Measurements from ENCODE around the gene KRT83.

KRT83 gene

GRCh38 chr12:52360106-52360662, 39.0 kb upstream of the KRT83 start:
- peak in 1 of 2 experiments; percentile 31 for DNase-seq (ENCODE audit: low read depth in 1 of 2, low spot score in 1 of 2)
- in situ Hi-C loops (cut with HindIII; ENCODE audit: low pct_unique_long_range_greater_than_20kb, low sequenced_read_pairs) = no loop called here
- TF ChIP-seq JUND (IDR thresholded peaks at IDR 0.05; ENCODE audit: low read depth) = no peak

GRCh38 chr12:52359621-52360061, 38.4 kb upstream of the KRT83 start:
- in situ Hi-C loops (cut with HindIII; ENCODE audit: low pct_unique_long_range_greater_than_20kb, low sequenced_read_pairs) = no loop called here
- no peak for TF ChIP-seq JUND (IDR thresholded peaks at IDR 0.05; ENCODE audit: low read depth)
- DNase-seq (ENCODE audit: low read depth in 1 of 2, low spot score in 1 of 2) = no peak

GRCh38 chr12:52358575-52359350, 37.6 kb upstream of the KRT83 start:
- in situ Hi-C loops (cut with HindIII; ENCODE audit: low pct_unique_long_range_greater_than_20kb, low sequenced_read_pairs) = no loop called here
- TF ChIP-seq JUND (IDR thresholded peaks at IDR 0.05; ENCODE audit: low read depth) = no peak
- DNase-seq (ENCODE audit: low read depth in 1 of 2, low spot score in 1 of 2) = no peak

DNA sequence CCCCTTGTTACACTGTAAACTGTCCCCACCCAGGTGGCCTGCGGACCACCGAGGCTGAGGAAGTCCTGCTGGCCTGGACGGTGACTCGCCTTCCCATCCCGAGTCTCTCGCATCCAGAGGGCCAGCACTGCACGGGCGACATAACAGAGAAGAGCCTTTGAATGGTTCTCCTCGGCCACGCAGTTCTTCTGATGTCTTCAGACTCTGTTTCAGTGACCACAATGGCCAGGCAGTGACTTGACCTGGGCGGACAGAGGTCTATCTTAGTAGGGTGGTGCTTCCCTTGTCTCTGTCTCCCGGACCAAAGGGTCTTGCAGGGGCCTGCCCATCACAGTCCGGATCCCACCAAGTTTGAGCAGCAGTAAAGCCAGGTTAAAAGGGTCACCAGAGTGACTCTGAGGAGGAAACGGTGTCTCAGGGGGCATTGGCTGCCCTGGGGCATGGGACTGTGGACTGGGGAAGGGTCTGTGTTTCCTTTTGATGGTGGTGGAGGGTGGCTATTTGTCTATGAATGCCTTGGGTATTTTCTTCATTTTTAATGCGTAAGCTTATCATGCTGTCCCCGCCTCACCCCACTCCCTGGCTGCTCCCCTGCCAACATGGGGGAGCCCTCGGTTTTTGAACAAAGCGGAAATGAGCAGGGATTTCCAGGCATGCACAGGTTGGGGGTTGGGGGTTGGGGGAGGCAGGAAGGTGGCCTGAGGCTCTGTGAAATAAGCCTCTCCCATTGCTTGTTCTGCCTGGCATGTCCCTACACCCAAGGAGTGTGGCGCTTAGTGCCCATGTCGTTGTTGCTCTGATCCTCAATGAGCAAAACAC, 35.8 kb upstream of the KRT83 start:
- TF ChIP-seq JUND (IDR thresholded peaks at IDR 0.05; ENCODE audit: low read depth) = no peak
- in situ Hi-C loops (cut with HindIII; ENCODE audit: low pct_unique_long_range_greater_than_20kb, low sequenced_read_pairs) = no loop called here
- no peak for DNase-seq (ENCODE audit: low read depth in 1 of 2, low spot score in 1 of 2)

GRCh38 chr12:52356031-52356761, 35.0 kb upstream of the KRT83 start:
- TF ChIP-seq JUND (IDR thresholded peaks at IDR 0.05; ENCODE audit: low read depth) = no peak
- in situ Hi-C loops (cut with HindIII; ENCODE audit: low pct_unique_long_range_greater_than_20kb, low sequenced_read_pairs) = no loop called here
- no peak for DNase-seq (ENCODE audit: low read depth in 1 of 2, low spot score in 1 of 2)

DNA sequence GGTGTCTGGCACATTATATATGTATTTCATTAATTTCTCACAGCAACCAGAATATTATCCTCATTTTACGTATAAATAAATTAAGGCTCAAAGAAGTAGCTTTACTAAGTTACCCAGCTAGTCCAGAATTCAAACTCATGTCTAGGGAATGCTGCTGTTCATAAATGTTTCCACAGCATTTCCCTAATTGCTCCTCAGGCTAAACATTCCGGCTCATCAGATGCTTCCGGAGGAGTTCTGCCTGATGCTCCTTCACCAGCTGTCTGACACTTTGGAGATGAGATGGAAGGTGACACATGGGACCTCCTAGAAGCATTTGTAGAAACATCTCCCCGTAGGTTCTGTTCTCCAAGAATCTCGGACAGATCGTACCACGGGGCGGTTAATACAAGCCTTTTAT, 34.0 kb upstream of the KRT83 start:
- TF ChIP-seq JUND (IDR thresholded peaks at IDR 0.05; ENCODE audit: low read depth) = no peak
- in situ Hi-C loops (cut with HindIII; ENCODE audit: low pct_unique_long_range_greater_than_20kb, low sequenced_read_pairs) = no loop called here
- no peak for DNase-seq (ENCODE audit: low read depth in 1 of 2, low spot score in 1 of 2)

GRCh38 chr12:52354200-52354599, 33.0 kb upstream of the KRT83 start:
- in situ Hi-C loops (cut with HindIII; ENCODE audit: low pct_unique_long_range_greater_than_20kb, low sequenced_read_pairs) = no loop called here
- DNase-seq (ENCODE audit: low read depth in 1 of 2, low spot score in 1 of 2) = no peak
- TF ChIP-seq JUND (IDR thresholded peaks at IDR 0.05; ENCODE audit: low read depth) = no peak

DNA sequence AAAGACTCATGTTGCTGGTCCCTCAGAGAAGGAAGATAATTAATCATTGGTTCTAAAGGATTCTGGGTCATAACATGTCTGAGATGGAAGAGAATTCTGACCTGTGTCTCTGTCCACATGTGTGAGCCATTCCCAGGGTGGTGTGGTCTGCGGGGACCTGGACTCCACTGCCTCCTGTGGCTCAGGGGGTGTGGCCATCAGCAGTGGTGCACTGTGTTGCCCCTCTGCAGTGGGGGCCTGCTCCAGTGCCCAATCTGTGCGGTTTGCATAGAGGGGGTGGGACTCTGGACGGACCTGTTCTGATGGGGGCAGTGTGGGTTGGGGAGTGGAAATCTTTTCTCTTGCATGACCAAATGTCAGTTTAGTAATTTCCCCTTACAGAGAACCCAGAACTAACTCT, 32.6 kb upstream of the KRT83 start:
- no peak for TF ChIP-seq JUND (IDR thresholded peaks at IDR 0.05; ENCODE audit: low read depth)
- no peak for DNase-seq (ENCODE audit: low read depth in 1 of 2, low spot score in 1 of 2)
- in situ Hi-C loops (cut with HindIII; ENCODE audit: low pct_unique_long_range_greater_than_20kb, low sequenced_read_pairs) = no loop called here

DNA sequence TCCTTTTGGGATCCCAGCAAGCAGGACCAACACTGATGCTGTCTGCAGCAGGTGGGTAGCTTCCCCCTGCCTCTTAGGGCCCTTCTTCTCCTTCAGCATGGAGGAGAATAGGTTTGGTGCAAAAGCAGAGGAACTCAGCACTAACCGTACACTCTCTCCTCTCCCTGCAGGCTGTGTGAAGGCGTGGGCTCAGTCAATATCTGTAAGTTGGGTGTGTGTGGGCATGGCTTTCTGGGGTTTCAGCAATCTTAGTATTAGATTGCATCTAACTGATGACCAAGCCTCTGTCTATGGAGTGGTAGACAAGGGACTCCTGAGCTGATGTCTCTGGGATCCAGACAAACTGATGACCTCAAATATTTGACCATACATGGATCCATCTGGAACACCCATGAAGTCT, 31.8 kb upstream of the KRT83 start:
- no peak for DNase-seq (ENCODE audit: low read depth in 1 of 2, low spot score in 1 of 2)
- in situ Hi-C loops (cut with HindIII; ENCODE audit: low pct_unique_long_range_greater_than_20kb, low sequenced_read_pairs) = no loop called here
- no peak for TF ChIP-seq JUND (IDR thresholded peaks at IDR 0.05; ENCODE audit: low read depth)

DNA sequence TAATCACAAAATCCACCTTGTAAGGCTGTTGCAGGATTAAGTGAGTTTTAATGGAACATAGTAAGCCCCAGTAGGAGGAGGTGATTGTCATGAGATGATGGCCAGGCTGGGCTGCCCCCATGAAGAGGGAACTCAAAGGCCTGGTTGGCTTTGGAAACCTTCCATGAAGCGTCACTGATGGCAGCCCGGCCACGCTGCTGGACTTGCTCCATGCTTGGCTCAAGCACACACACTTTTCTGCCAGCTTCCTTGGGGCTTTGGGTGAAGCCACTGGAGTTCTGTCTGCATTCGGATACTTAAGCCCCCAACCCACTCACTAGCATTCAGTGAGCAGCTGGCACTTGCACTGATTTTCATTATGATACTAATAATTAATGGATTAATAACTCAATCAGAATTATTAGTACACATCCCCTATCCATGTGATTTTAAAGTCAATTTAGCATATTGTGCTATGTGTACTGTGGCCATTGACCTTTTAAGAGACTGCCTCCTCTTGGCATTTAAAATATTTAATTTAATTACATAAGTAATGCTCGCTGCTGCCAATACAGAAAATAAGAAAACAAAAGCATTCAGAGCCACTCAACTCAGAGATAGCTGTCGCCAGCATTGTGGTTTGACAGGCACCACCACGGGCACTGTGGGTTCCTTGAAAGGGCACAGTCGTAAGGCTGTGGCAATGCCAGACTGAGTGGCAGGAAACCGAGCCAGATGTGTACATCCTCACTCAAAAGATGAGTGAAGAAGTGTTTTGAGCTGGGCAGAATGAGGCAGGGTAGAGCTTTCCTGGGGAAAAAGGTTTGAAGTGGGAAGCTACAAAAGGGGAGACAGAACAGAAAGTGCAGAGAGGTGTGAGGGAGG, 30.2 kb upstream of the KRT83 start:
- TF ChIP-seq JUND (IDR thresholded peaks at IDR 0.05; ENCODE audit: low read depth) = no peak
- in situ Hi-C loops (cut with HindIII; ENCODE audit: low pct_unique_long_range_greater_than_20kb, low sequenced_read_pairs) = no loop called here
- DNase-seq (ENCODE audit: low read depth in 1 of 2, low spot score in 1 of 2) = peak in 1 of 2 experiments; percentile 33

DNA sequence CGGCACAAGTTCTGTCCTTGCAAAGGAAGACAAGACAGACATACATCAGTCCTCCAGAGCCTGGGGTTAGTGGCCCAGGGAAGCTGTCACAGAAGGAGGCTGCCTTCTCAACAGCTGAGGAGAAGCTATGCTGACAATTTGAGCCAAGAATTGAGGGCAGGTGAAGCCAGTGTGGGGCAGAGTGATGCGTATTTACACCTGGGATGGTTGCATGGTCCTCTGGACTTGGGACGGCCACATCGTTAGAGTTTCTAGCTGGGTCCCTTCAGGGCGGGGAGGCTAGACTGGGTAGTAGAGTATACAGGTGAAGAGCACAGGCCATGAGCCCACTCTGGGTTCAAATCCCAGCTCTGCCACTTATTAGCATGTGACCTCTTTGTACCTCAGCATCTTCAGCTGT, 29.6 kb upstream of the KRT83 start:
- TF ChIP-seq JUND (IDR thresholded peaks at IDR 0.05; ENCODE audit: low read depth) = no peak
- DNase-seq (ENCODE audit: low read depth in 1 of 2, low spot score in 1 of 2) = no peak
- in situ Hi-C loops (cut with HindIII; ENCODE audit: low pct_unique_long_range_greater_than_20kb, low sequenced_read_pairs) = no loop called here

Data from T47D (cell line).